Fibroblast of lung (primary cell): ENCODE data around the gene PSMD13. TPM values are rescaled to one million over a fixed set of nuclear protein-coding genes. Genes with fewer than 3 reads are reported as not detected.
"Not testable (repeated sequence)": the region's sequence is repeated elsewhere in the genome, so short reads cannot be mapped to it uniquely, and the experiment has no call there.

Source experiments
- DNase-seq, 2 donors: peaks; one replicate each; pipeline versions ENCODE4 v3.0.0 to v3.0.0-alpha.2; 2010; ENCODE audit warnings: low read depth in 2 of 2
- H2AFZ ChIP-seq: 2 replicates; pipeline ENCODE4 v1.5.1; 2012; ENCODE audit warnings: low read length, control low read depth, inconsistent platforms
- H3K27ac ChIP-seq: 2 replicates; pipeline ENCODE4 v1.5.1; 2011; ENCODE audit warnings: low read length, control low read depth; ENCODE audit not compliant: insufficient read depth
- H3K27me3 ChIP-seq: 2 replicates; pipeline ENCODE4 v1.5.1; 2011; ENCODE audit warnings: mild to moderate bottlenecking, low read length; ENCODE audit not compliant: control insufficient read depth, insufficient read depth
- H3K36me3 ChIP-seq: 2 replicates; pipeline ENCODE4 v1.5.1; 2011; ENCODE audit warnings: low read length; ENCODE audit not compliant: control insufficient read depth, insufficient read depth
- H3K4me1 ChIP-seq: 2 replicates; pipeline ENCODE4 v1.5.1; 2011; ENCODE audit warnings: low read length; ENCODE audit not compliant: control insufficient read depth, insufficient read depth; ENCODE audit errors: extremely low read depth
- H3K4me2 ChIP-seq: 2 replicates; pipeline ENCODE4 v1.5.1; 2011; ENCODE audit warnings: low read length, control low read depth; ENCODE audit not compliant: insufficient read depth; ENCODE audit errors: extremely low read depth
- H3K4me3 ChIP-seq, 4 experiments: fragments of 200-600 bp in 1 of 4; sonication (generic) in 1 of 4; replicated peaks in 1 of 4; 2 replicates each; pipeline ENCODE4 v1.5.1; 2011 to 2016; ENCODE audit warnings: low read length in 4 of 4, low read depth in 3 of 4, mild to moderate bottlenecking in 3 of 4, control low read depth in 2 of 4, inconsistent platforms in 1 of 4, mixed read lengths in 1 of 4; ENCODE audit not compliant: insufficient read depth in 1 of 4; ENCODE audit errors: control extremely low read depth in 1 of 4
- H3K79me2 ChIP-seq: 2 replicates; pipeline ENCODE4 v1.5.1; 2012; ENCODE audit warnings: mild to moderate bottlenecking, low read length, inconsistent platforms; ENCODE audit not compliant: control insufficient read depth, insufficient read depth
- H3K9ac ChIP-seq: 2 replicates; pipeline ENCODE4 v1.5.1; 2011; ENCODE audit warnings: mild to moderate bottlenecking, low read length, control low read depth; ENCODE audit not compliant: insufficient read depth
- H3K9me3 ChIP-seq: 2 replicates; pipeline ENCODE4 v1.5.1; 2012; ENCODE audit warnings: low read depth, low read length; ENCODE audit not compliant: control insufficient read depth, insufficient read depth
- H4K20me1 ChIP-seq: 2 replicates; pipeline ENCODE4 v1.5.1; 2011; ENCODE audit warnings: low read length; ENCODE audit not compliant: control insufficient read depth, insufficient read depth; ENCODE audit errors: extremely low read depth
- EZH2 ChIP-seq: IDR thresholded peaks from 2 replicates; pipeline ENCODE4 v1.5.1; 2012; ENCODE audit warnings: low read length, control low read depth, mild to moderate bottlenecking; ENCODE audit errors: missing control alignments
- polyA plus RNA-seq, 2 donors: library from polyadenylated mRNA; depleted of rRNA in 1 of 2; stranded (reverse) in 1 of 2; unstranded in 1 of 2; fragments of >200 nt; gene quantifications; 2 replicates each; pipeline ENCODE4 v1.2.1, GENCODE V29; 2011 to 2012; ENCODE audit warnings: missing spikeins in 1 of 2
- total RNA-seq: library from RNA; depleted of rRNA; stranded (reverse); fragments of >200 nt; gene quantifications from 2 replicates; pipeline ENCODE4 v1.2.1, GENCODE V29; 2014
- TF ChIP-seq, protein P1 (sequence below), 2 donors: IDR thresholded peaks in 1 of 2; conservative IDR thresholded peaks in 1 of 2; 1 replicate in 1 of 2; 2 replicates in 1 of 2; pipeline ENCODE4 v1.5.1; 2011 to 2012; ENCODE audit warnings: low read length in 2 of 2, control low read depth in 1 of 2, inconsistent platforms in 1 of 2, low read depth in 1 of 2, mild to moderate bottlenecking in 1 of 2

Gene PSMD13
- total and polyA plus RNA-seq, 2 donors (not counting 1 experiment from before 2014, with no cell fraction given), result 106 to 147 TPM

DNA sequence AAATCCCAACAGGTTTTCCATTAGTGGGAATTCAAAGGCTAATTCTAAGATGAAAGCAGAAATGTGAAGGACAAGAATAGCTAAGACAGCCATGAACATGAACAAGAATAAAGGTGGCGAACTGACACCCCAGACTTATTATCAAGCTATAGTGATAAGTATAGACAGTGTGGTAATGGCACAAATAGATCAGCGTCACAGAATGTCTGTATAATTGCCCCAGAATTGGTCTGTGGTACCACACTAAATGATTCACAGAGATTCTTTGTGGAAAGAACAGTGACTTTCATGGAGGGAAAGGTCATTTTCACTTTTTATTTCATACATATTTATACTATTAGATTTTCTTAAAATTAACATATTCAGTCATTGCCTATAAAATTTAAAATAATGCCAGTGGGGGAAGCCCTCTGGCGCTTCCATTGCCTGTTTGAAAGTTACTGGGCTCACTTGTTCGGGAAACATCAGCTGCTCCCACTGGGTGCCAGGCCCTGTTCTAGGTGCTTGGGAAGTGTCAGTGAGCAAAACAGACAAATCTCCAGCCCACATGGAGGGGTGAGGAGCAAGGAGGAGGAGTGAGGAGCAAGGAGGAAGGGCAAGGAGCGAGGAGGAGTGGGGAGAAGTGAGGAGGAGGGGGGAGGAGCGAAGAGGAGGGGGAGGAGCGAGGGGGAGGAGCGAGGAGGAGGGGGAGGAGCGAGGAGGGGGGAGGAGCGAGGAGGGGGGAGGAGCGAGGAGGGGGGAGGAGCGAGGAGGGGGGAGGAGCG lies 30.1 kb downstream of the PSMD13 start:
- Histone ChIP-seq H4K20me1 (no peaks in the 10 kb centered on the region), H2AFZ (no peak overlapping the region), H3K27ac (no peak overlapping the region), H3K36me3 (no peaks in the 10 kb centered on the region), H3K79me2 (no peaks in the 10 kb centered on the region), H3K4me2 (no peak overlapping the region), H3K4me1 (peaks cover 4% of the 10 kb centered on the region), H3K4me3 (no peak overlapping the region), H3K27me3 (no peaks in the 10 kb centered on the region), H3K9ac (no peak overlapping the region), H3K9me3 (no peaks in the 10 kb centered on the region)
- TF ChIP-seq, protein P1, sequence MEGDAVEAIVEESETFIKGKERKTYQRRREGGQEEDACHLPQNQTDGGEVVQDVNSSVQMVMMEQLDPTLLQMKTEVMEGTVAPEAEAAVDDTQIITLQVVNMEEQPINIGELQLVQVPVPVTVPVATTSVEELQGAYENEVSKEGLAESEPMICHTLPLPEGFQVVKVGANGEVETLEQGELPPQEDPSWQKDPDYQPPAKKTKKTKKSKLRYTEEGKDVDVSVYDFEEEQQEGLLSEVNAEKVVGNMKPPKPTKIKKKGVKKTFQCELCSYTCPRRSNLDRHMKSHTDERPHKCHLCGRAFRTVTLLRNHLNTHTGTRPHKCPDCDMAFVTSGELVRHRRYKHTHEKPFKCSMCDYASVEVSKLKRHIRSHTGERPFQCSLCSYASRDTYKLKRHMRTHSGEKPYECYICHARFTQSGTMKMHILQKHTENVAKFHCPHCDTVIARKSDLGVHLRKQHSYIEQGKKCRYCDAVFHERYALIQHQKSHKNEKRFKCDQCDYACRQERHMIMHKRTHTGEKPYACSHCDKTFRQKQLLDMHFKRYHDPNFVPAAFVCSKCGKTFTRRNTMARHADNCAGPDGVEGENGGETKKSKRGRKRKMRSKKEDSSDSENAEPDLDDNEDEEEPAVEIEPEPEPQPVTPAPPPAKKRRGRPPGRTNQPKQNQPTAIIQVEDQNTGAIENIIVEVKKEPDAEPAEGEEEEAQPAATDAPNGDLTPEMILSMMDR (conservative IDR thresholded peaks at IDR 0.05 in 1 of 2, IDR thresholded peaks at IDR 0.05 in 1 of 2; ENCODE audit: low read depth in 1 of 2, low read length in 2 of 2), result no peak
- DNase-seq, result no peak

DNA sequence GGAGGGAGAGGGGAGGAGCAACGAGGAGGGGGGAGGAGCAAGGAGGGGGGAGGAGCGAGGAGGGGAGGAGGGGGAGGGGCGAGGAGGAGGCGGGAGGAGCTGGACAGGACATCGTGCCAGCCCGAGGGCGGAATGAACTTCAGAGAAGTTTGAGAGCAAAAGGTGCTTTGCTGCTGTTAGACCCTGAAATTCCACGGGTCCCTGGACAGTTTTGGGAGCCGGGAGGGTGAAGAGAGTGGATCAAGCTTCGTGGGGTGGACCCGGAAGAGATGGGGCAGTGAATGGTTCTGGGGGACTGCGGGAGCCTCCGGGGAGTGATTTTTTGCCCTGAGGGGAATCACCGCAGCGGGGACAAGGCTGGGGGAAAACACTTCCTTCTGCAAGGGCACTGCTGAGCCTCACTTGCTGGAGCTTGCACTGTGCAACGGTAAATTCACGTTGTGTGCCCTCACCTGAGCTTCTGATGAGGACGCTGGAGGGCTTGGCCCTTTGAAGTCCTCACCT lies 30.8 kb downstream of the PSMD13 start:
- no peak overlapping the region for H2AFZ ChIP-seq
- H3K27me3 ChIP-seq, result peaks cover 6% of the 10 kb centered on the region
- DNase-seq, result no peak
- no peaks in the 10 kb centered on the region for H3K9me3 ChIP-seq
- no peaks in the 10 kb centered on the region for H4K20me1 ChIP-seq
- H3K36me3 ChIP-seq, result no peaks in the 10 kb centered on the region
- H3K4me3 ChIP-seq, result no peak overlapping the region
- no peak overlapping the region for H3K27ac ChIP-seq
- TF ChIP-seq, protein P1 (conservative IDR thresholded peaks at IDR 0.05 in 1 of 2, IDR thresholded peaks at IDR 0.05 in 1 of 2; ENCODE audit: low read depth in 1 of 2, low read length in 2 of 2), result no peak
- TF ChIP-seq EZH2, result no peak
- H3K4me2 ChIP-seq, result no peak overlapping the region
- H3K79me2 ChIP-seq, result no peaks in the 10 kb centered on the region
- H3K9ac ChIP-seq, result no peak overlapping the region
- peaks cover 4% of the 10 kb centered on the region for H3K4me1 ChIP-seq

DNA sequence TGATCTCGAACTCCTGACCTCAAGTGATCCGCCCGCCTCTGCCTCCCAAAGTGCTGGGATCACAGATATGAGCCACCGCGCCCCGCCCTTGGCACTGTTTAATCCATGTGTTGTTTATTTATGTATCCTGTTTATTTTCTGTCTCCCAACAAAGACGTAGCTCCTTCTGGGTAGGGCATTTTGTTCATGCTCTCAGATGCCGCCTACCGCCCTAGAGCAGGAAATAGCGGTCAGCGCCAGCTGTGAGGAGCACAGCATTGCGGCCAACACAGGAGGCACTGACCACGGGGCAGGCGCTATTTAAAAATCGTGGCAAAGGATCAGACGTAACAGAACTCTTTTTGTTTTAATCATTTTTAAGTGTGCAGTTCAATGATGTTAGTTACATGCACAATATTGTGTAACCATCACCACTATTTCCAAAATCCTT lies 32.0 kb downstream of the PSMD13 start:
- not testable (repeated sequence) for H3K27ac ChIP-seq, H3K4me1 ChIP-seq, H3K9ac ChIP-seq, H3K9me3 ChIP-seq, H3K79me2 ChIP-seq, H3K36me3 ChIP-seq, H4K20me1 ChIP-seq, H3K27me3 ChIP-seq, H2AFZ ChIP-seq
- Histone ChIP-seq H3K4me3 (peak overlapping the region in 2 of 4 experiments; percentile 9 to 35), H3K4me2 (peak overlapping the region; percentile 51)
- peak; percentile 18 to 61 for DNase-seq
- TF ChIP-seq, protein P1 (conservative IDR thresholded peaks at IDR 0.05 in 1 of 2, IDR thresholded peaks at IDR 0.05 in 1 of 2; ENCODE audit: low read depth in 1 of 2, low read length in 2 of 2), result peak; percentile 23 to 29
